ENCODE results near the gene UBAC2.

- TF ChIP-seq ZNF384 (IDR thresholded peaks at IDR 0.05) (no peak), SUZ12 (IDR thresholded peaks at IDR 0.05) (no peak), FOXM1 (IDR thresholded peaks at IDR 0.05; ENCODE audit: borderline replicate concordance) (no peak), FOXA1 (IDR thresholded peaks at IDR 0.05) (no peak), LEF1 (IDR thresholded peaks at IDR 0.05; ENCODE audit: borderline replicate concordance) (no peak), ELF4 (IDR thresholded peaks at IDR 0.05) (no peak), CTBP1 (IDR thresholded peaks at IDR 0.05; ENCODE audit: borderline replicate concordance) (no peak), SP1 (IDR thresholded peaks at IDR 0.05) (no peak), HDGF (IDR thresholded peaks at IDR 0.05; ENCODE audit: borderline replicate concordance) (no peak), FOXK2 (IDR thresholded peaks at IDR 0.05) (no peak)
Observed at GRCh38 chr13:99231721-99232120, 31.1 kb downstream of the UBAC2 start.
